IPS-NIHi11 (cell line): ENCODE results near the gene TBL1X.

Source experiments
- DNase-seq: peaks from one replicate; pipeline ENCODE4 v3.0.0; 2012; ENCODE audit warnings: mixed read lengths, low spot score

The TBL1X gene

DNA sequence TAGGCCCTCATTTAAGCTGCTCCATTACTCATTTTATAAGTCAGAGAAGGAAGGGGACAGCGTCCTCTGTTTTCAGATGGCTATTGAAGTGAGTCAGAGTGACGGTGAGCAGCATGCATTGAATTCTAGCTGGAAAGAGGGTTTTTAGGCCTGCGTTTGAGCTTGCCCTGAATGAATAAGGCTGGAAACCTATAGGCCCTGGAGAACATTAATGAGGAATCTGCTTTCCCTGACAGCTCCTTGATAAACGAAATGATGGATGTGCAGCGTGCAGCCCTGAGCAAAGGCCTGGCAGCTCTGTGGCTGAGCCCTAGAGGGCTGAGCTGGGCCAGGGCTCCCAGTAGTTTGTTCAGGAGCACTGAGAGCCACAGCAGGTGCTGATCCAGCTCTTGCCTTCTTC lies 33.4 kb downstream of the TBL1X start:
- no peak for DNase-seq

DNA sequence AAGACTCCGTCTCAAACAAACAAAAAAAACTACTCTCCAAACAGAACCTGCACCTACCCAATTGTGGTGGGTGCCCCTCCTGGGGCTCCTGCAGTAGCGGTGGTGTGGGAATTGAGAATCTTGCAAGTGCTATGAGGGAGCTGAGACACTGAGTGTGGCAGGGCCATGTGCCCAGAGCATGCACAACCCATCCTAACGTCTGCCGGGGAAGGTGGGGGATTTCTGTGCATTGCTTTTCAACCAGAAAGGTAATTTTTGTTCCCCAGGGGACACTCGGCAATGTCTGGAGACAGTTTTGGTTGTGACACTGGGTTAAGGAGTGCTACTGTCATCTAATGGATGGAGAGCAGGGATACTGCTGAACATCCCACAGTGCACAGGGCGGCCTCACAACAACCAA lies 35.7 kb downstream of the TBL1X start:
- no peak for DNase-seq

DNA sequence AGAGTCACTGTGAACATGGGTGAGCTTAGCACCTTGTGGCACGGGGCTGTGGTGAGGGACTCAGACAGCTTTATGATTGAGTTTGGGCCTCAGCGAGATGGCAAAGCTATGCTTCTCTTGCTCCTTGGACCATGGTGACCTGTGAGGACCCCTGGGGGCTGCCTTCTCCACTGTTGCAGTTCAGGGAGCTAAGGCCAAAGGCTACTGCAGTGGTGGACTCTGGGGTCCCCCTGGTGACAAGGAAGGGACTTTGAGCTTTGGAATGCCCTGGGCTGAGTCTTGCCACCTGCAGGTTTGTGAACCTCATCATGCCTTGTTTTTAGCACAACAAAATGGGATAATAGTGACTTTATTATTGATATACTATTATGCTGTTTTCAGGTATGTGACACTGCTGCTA lies 36.5 kb downstream of the TBL1X start:
- DNase-seq, result no peak

DNA sequence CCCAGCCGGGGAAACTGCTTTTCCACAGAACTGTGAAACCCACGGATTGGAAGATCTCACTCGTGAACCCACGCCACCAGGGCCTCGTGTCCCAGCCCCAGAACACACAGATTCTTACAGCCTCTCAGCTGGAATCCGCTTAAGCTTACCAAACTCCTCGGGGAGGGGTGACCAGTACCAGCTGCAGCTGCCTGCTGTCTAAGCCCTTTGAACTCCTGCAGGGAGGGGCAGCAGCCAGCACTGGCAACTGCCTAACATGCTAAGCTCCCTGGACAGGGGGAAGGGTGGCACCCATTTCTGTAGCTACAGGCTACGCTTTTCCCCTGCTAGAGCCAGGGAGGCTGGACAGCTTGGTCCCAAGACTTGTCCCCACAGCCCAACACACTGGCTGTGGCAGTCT lies 38.4 kb downstream of the TBL1X start:
- no peak for DNase-seq

DNA sequence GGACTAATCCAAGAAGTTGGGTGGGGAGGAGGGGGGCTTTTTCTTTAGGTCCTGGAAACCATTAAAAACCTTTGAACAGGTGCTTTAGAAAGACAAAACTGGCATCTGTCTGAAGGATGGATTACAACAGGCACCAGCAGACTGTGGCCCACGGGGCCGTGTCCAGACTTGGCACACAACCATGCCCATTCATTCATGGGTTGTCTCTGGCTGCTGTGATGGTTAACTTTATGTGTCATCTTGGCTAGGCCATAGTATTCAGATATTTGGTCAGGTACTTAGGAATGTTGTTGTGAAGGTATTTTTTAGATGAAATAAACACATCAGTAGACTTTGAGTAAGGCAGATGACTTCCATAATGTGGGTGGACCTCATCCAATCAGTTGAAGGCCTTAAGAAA lies 45.5 kb downstream of the TBL1X start:
- DNase-seq, result no peak

DNA sequence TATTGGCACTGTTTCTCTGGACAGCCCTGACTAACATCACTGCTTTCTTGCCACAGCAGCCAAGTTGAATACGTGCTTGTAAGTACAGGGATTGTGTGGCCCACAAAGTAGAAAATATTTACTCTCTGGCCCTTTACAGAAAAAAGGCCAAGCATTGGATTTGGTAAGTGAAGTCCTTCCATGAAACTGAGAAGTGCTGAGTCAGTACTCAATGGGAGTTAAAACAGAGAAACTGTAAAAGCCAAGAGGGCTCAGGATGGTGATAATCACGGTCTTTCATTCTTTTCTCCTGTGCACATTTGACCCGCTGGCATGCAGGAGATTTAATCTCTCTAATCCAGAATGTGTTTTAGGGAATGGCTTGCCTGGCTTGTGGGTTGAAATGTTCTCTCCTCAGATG lies 46.1 kb downstream of the TBL1X start:
- no peak for DNase-seq

DNA sequence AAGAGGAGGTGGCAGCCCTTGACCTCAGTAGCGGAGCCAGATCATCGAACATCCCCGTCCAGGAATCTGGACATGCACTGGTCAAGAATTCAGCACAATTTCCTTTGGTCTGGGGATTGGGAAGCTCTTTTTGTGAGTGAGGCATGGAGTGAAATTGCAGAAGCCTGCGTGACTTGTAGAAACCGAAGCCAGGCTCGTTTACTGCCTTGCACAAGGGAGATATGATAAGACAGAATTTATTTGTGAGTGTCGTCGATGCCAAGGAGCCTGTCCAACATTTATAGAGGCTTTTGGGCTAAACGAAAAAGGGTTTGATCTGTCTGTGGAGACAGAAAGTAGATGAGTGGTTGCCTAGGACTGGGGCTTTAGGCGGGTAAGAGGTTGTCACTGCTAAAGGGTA lies 50.6 kb downstream of the TBL1X start:
- no peak for DNase-seq

DNA sequence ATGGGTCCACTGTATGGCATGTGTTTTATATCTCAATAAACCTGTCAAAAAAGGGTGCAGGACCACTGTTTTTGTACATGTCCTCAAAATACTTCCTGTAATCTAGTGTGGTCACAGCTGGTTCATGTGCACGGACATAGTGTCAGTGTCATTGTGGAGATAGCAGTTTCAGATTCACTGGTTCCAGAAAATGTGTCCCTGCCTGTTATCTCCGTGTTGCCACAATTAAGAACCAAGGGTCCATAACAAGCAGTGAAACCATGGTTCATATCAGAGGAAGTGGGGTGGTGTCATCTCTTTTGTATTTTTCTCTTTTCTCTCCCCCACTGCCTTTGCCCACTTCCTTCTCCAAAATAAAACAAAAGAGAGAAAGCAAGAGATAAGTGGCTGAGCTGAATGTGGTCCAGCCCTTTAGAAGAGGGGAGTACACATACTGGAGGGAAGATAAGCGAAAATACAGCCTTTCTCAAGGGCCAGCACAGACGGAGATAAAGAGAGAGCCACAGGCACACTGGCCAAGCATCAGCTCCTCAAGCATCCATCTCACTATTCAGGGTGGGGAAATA lies 51.2 kb downstream of the TBL1X start:
- no peak for DNase-seq

DNA sequence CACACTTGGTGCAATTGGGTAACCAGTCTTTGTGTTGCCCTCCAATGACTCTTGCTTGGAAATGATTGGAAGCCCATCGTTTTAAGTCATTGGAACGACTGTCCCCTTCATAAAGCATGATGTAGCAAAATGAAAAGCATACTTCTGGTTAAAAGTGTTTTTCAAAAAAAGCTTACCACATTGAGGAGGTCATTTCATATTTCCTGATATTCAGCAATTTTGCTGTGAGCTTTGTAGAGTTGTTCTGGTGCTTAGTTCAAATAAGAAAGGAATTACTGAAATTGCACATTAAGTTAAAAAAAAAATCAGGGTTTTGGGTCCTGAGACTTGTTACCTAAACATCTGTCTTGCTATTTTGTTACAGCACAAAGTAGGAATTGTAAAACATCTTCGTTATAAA lies 51.8 kb downstream of the TBL1X start:
- DNase-seq, result no peak

DNA sequence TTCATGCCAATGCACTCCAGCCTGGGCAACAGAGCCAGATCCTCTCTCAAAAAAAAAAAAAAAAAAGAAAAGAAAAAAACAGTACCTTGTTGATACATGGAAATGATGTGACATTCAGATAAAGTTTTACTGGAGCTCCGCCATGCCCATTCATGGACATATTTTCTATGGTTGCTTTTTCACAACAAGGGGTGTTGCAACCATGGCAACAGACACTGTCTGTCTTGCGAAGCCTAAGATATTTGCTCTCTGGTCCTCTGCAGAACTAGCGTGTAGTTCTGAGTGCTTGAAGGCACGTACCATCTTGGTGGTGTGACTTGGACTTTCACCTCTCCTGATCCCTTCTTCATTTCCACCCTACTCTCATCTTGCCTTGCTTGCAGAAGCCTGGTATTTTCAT lies 53.2 kb downstream of the TBL1X start:
- no peak for DNase-seq

DNA sequence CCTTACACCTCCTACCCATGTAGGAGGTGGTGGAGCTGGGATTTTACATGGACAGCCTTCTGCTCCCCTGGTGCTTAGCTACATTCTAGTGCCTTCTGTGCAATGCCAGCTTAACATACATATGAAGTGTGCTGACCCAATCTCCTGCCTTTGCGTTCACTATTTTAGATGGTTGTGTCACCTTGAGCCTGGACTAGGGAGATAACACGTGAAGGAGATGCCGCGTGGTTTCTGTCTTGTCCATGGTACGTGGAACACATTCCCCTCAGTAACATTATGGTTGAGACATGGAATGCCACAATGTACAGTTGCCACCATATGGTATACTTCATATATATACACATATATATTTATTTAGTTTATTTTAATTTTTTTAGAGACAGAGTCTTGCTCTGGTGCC lies 54.0 kb downstream of the TBL1X start:
- no peak for DNase-seq

DNA sequence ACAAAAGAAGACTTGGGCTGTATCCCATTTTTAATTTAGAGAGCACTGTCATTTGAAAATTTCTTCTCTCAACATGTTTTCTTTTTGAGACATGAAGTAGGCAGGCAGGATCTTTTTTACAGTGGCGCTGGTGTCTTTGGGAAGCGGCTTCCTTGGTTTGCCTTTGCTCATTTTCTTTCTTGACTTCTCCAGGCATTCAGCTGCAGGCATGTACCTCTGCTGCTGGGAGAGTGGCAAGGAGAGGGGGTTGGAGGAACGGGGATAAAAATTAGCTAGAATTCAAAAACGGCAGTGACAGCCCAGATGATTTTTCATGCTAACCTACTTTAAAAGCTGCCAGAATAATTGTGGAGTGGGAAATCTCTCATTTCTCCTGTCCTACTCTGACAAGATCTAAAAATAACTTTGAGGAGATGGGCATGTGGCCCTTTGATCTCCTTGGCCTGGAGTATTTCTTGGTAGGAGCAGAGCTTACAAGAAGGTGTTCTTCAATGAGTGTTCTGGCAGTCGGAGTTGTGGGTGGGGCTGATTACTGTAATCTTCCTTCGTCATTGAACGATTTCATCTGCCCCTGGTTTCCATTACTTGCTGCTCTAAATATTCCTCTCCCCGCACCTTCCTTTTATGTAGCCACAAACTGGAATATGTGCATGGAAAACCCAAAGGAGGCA lies 54.8 kb downstream of the TBL1X start:
- DNase-seq, result no peak

DNA sequence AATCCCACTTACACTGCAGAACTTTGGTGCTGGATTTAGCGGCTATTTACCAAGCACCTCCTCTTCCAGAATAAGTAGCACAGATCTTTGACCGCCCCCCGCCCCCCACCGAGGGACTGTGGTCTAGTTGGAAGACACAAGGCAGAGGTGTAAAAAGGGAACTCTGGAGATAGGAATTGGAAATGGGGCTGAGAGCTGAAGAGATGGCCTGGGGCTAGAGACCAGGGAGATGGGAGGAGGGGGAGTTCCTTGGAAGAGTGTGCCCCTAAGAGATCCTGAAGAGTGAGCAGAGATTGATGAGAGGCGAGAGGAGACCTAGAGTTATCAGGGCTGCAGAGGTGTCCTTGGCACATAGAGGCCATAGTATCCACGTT lies 55.3 kb downstream of the TBL1X start:
- no peak for DNase-seq

DNA sequence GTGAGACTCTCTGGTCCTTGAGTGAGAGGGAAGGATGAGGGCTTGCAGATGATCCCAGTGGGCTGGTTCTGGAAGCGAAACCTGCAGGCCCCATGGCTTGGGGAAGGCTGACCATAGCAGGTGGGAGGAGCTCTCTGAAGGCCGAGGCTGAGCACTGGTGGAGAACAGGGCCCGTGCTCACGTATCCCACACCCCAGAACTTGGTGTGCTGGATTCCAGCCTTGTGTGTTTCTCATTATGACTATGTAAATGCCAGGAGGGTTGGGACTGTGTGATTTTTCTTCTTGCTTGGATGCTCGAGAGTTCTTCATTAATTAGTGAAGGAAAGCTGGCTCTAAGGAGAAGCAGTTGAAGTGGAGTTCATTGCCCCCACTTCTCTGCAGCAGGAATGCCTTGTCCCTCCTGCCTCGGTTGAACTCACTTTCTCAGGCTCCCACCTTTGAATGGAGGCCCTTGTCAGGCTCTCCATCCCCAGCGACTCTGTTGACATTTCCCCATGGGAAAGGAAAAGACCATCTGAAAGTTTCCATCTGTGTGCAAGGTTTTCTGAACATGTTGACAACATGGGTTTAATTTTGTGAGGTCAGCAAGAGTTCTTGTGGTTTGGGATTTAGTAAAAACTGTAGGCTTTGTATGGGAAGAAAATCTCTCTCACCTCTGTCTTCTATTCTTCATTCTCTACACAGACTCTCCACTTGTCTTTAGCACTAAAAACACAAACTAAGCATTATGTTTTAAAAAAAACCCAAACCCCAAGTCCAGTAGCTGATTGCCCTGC lies 57.7 kb downstream of the TBL1X start:
- no peak for DNase-seq

DNA sequence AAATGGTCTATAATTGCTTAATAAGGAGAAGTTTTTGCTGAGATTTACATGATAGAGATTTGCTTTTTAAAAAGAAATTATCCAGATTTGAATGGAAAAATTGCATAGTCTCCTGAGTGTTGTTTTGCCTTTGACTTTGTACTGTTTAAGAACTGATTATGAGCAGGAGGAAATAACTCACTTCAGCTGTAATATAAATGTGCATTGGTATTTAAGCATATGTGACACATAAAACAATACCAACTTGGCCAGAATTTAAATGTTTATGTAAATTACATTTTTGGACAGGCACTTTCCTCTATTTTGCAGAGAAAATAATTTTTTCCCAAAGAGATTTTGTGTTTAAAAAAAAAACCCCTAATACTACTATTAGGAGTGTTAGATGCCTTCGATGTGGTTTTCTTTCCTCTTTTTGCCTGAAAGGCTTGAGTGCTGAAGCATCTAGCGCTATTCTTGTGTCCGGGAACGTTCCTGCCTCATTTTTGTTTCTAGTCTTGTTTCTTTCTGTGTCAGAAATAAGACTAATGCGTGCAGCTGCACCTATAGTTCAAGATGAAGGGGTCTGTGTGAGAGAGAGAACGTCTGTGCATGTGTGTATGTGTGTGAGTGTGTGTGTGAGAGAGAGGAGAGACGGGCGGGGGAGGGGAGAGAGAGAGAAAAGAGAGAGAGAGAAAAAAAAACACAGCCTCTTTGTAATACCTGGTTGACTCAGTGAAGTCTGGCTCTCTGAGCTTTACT lies 60.8 kb downstream of the TBL1X start:
- no peak for DNase-seq

DNA sequence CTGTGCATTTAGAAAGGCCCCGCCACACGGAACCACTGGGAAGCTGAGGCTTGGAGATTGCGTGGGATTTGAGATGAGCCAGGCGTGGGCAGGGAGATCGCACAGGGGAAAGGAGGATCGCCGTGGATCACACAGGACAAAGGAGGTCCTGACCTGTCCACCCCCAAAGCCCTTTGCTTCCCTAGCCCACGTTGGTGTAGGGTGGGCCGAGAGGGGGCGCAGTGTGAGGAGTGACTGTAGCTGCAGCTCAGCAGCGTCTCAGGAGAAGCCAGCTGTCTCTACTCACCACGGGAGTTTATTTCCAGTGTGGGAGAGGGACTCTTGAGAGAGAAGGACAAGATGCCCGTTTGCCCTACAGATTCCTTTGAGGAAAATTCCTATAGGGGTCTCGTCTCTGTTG lies 62.1 kb downstream of the TBL1X start:
- no peak for DNase-seq

DNA sequence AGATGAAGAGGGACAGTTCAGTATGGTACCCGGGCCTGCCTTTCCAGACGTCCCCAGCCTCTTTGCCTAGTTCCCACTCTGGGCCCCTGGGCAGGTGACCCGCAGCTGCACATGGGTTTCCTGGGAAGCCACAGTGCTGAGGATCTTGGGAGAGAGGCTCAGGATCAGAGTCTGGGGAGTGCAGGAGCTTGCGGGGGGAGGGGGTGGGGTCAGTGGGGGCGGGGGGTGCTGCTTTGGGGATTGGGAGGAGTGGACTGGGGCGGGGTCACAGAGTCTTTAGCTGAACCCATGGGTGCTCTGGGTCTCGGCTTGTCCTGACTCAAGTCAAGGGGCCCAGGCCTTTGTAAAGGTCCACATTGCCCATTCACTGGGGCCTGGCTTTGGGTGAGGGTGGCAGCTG lies 63.6 kb downstream of the TBL1X start:
- no peak for DNase-seq

DNA sequence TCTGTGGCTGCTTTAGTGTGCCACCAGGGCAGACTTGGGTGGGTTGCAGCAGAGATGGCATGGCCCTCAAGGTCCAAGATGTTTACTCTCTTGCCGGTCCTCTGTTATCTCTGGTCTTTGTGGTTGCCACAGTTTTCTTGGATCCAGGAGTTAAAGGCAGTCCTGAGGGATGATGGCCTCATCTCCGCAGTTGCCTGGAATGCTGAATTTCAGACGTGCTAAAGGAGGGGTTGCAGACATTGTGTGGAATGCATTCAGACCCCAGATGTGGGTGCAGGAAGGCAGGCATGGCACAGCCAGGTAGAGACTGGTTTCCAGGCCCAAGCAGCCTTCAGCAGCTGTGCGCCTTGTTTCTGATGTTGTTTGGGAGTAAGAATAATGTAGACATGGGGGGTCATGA lies 64.4 kb downstream of the TBL1X start:
- no peak for DNase-seq

DNA sequence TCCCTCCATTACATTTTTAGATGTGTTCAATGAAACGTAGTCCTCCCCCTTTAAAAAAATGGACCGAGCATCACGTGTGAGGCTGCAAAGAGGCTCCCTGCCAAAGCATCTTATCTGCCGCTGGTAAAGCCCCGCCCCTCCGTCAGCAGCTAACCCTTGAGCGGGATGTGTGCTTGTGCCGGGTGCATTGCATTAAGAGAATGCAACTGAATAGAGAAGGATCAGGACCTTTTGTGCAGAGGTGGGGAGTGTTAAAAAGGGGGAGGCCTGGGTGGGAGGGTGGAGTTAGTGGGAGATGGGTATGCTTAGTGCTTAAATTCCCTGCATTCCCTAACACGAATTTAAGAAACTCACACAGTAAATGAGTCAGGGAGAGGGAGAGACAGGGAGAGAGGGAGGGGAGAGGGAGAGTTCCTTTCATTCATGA lies 66.0 kb downstream of the TBL1X start:
- DNase-seq, result peak; percentile 60

DNA sequence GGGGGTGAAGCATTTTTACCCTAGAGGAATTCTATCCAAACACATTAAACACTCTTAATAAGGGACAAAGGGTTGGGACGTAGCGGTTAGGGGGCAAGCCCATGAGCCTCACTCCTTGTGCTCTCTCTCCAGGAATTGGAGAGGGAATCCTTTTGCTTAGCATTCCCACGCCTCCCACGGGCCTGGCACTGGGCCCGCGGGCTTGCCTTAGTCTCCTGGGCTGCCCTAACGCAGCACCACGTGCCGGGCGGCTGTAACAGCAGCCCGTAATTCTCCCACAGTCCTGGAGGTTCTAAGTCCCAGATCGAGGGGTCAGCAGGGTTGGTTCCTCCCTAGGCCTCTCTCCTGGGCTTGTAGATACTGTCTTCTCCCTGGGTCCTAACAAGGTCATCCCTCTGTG lies 67.5 kb downstream of the TBL1X start:
- DNase-seq, result no peak

DNA sequence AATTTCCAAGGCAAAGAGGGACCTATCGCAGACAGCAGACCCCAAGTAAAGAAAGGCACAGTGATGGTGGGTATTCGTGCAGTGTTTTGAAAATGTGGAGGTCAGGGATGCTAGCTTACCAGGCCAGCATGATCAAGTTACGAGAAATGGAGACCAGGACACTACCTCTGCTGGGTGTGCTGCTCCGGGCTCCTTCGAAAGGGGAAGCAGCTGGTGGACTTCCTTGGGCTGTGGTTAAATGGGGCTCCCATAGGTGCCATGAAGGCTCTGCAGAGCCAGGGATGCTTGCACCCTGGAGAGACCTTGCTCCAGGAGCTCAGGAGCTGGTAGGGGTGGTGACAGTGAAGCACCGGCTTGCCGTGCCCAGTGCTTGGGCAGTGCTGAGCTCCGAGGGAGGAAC lies 68.8 kb downstream of the TBL1X start:
- DNase-seq, result no peak

DNA sequence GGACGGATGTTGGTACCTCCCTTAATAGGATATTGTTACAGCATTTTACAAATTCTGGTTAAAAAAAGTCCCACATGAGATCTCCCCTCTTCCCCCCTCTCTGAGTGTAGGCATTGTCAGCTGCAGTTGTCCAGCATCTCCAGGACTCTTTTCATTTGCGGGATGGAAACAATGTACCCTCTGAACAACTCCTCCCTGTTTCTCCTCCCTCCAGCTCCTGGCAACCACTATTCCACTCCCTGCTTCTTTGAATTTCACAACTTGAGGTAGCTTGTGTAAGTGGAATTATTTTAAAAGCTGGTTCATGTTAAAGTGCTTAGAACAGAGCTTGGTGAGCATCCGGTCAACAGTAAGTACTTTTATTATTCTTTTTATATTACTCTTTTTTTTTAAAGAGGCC lies 69.8 kb downstream of the TBL1X start:
- no peak for DNase-seq

DNA sequence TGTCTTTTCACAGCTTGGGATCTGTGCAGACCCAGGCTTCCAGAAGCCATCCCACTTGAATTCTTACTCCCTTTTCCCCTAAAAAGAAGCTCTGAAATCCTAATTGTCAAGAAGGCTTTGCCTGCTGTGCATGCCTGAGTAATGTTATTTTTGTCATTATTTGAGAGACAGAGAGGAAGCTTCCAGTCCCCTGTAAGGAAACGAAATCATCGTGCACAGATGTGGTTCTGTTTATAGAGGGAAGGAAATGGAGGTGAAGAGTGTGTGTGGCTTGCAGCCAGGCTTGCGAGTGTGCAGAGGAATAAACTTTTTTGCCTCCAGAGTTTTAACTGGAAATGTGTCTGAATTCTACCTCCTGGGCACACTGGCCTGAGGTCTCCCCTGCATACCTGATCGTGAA lies 70.2 kb downstream of the TBL1X start:
- no peak for DNase-seq
